Gastroesophageal sphincter (tissue), 4 donors: ENCODE results near the gene SERPINI2. TPM values are rescaled to one million over a fixed set of nuclear protein-coding genes. Genes with fewer than 3 reads are reported as not detected.

Experiments
- ATAC-seq: fragments of 150-250 bp; one replicate; pipeline ENCODE4 v1.9.1; 2016; ENCODE audit warnings: mild to moderate bottlenecking, moderate library complexity
- H3K27ac ChIP-seq, 4 donors: fragments of 200-600 bp; sonication (generic) in 3 of 4; 1 replicate in 3 of 4; 2 replicates in 1 of 4; pipeline ENCODE4 v1.5.1; 2016 to 2019
- H3K27me3 ChIP-seq: fragments of 200-600 bp; sonication (generic); one replicate; pipeline ENCODE4 v1.5.1; 2019
- H3K36me3 ChIP-seq, 2 donors: fragments of 200-600 bp; sonication (generic); one replicate each; pipeline ENCODE4 v1.5.1; 2019; ENCODE audit warnings: control low read depth in 1 of 2
- H3K4me1 ChIP-seq, 3 donors: fragments of 200-600 bp; sonication (generic); 1 replicate in 2 of 3; 2 replicates in 1 of 3; pipeline ENCODE4 v1.5.1; 2016 to 2019; ENCODE audit warnings: control low read depth in 2 of 3
- H3K4me3 ChIP-seq, 2 donors: fragments of 200-600 bp; sonication (generic); one replicate each; pipeline ENCODE4 v1.5.1; 2019; ENCODE audit warnings: mild to moderate bottlenecking in 1 of 2, moderate library complexity in 1 of 2
- H3K9me3 ChIP-seq, 3 donors: fragments of 200-600 bp; sonication (generic); one replicate each; pipeline ENCODE4 v1.5.1; 2017 to 2019; ENCODE audit warnings: control low read depth in 2 of 3
- CTCF ChIP-seq, 4 experiments: fragments of 200-600 bp in 2 of 4; fragments of 450-650 bp in 2 of 4; sonication (generic) in 1 of 4; IDR thresholded peaks; one replicate each; pipeline ENCODE4 v1.5.1; 2017 to 2019; ENCODE audit warnings: antibody characterized with exemption in 4 of 4, mild to moderate bottlenecking in 2 of 4, moderate library complexity in 2 of 4
- EP300 ChIP-seq: sonication (generic); formaldehyde crosslinking; IDR thresholded peaks from one replicate; pipeline ENCODE4 v1.6.1; 2017; ENCODE audit warnings: antibody characterized with exemption, mild to moderate bottlenecking
- POLR2A ChIP-seq, 2 donors: fragments of 450-650 bp; IDR thresholded peaks; one replicate each; pipeline ENCODE4 v1.6.1; 2017; ENCODE audit warnings: antibody characterized with exemption in 2 of 2, mild to moderate bottlenecking in 2 of 2, moderate library complexity in 1 of 2
- POLR2AphosphoS5 ChIP-seq: sonication (generic); formaldehyde crosslinking; IDR thresholded peaks from one replicate; pipeline ENCODE4 v1.6.1; 2017; ENCODE audit warnings: antibody characterized with exemption
- WGBS, 2 donors: methylation state at CpG; one replicate each; pipeline ENCODE4 v1.1.5; 2018; ENCODE audit warnings: low coverage in 1 of 2; 5-methylcytosine and 5-hydroxymethylcytosine counted together
- total RNA-seq, 4 donors: library from RNA; depleted of rRNA; stranded (reverse); fragments of >200 nt; gene quantifications; one replicate each; pipeline ENCODE4 v1.1.0, GENCODE V29; 2016

SERPINI2 gene
- total RNA-seq, 4 donors from 2014 or later, result 0.94 TPM; not detected in 3

GRCh38 chr3:167501941-167502340, 28.1 kb upstream of the SERPINI2 start:
- no peaks in the 10 kb centered on the region for H3K9me3 ChIP-seq
- H3K27ac ChIP-seq, result no peak overlapping the region

GRCh38 chr3:167497903-167498302, 24.1 kb upstream of the SERPINI2 start:
- H3K4me3 ChIP-seq, result no peak overlapping the region
- no peak for ATAC-seq
- TF ChIP-seq POLR2AphosphoS5 (no peak), POLR2A (IDR thresholded peaks at IDR 0.05) (no peak), EP300 (no peak), CTCF (IDR thresholded peaks at IDR 0.05) (no peak)
- no peaks in the 10 kb centered on the region for H3K36me3 ChIP-seq
- no peaks in the 10 kb centered on the region for H3K27me3 ChIP-seq
- no CpG with 5 or more reads among the region's 7 CpGs for WGBS, 2 donors
- no peak overlapping the region for H3K27ac ChIP-seq
- H3K4me1 ChIP-seq, result peaks cover 0 to 4% (median 0%) of the 10 kb centered on the region in 3 donors
- no peaks in the 10 kb centered on the region for H3K9me3 ChIP-seq

More at GRCh38 chr3:167501941-167502340, 28.1 kb upstream of the SERPINI2 start:
- Histone ChIP-seq H3K27me3 (no peaks in the 10 kb centered on the region), H3K4me1 (no peaks in the 10 kb centered on the region), H3K4me3 (no peak overlapping the region), H3K36me3 (no peaks in the 10 kb centered on the region)
- TF ChIP-seq POLR2A (IDR thresholded peaks at IDR 0.05) (no peak), CTCF (IDR thresholded peaks at IDR 0.05) (no peak), POLR2AphosphoS5 (no peak), EP300 (no peak)
- 40 to 100% methylated on average over 1 of the region's 3 CpGs for WGBS, 2 donors
- no peak for ATAC-seq

- peaks cover 0 to 4% (median 0%) of the 10 kb centered on the region in 3 donors for H3K4me1 ChIP-seq
- 74 to 100% methylated on average over 2 to 3 of the region's 3 CpGs for WGBS, 2 donors
Measured at GRCh38 chr3:167493244-167493643, 19.4 kb upstream of the SERPINI2 start.

GRCh38 chr3:167491621-167492020, 17.8 kb upstream of the SERPINI2 start:
- H3K9me3 ChIP-seq, result no peaks in the 10 kb centered on the region
- no peaks in the 10 kb centered on the region for H3K27me3 ChIP-seq
- H3K4me1 ChIP-seq, result peaks cover 0 to 4% (median 0%) of the 10 kb centered on the region in 3 donors
- H3K27ac ChIP-seq, result no peak overlapping the region
- TF ChIP-seq POLR2A (IDR thresholded peaks at IDR 0.05) (no peak), POLR2AphosphoS5 (no peak)
- H3K36me3 ChIP-seq, result no peaks in the 10 kb centered on the region
- no peak for ATAC-seq
- no peak overlapping the region for H3K4me3 ChIP-seq

More at GRCh38 chr3:167493244-167493643, 19.4 kb upstream of the SERPINI2 start:
- Histone ChIP-seq H3K9me3 (no peaks in the 10 kb centered on the region), H3K27me3 (no peaks in the 10 kb centered on the region), H3K27ac (no peak overlapping the region), H3K36me3 (no peaks in the 10 kb centered on the region), H3K4me3 (no peak overlapping the region)
- no peak for ATAC-seq
- no peak for TF ChIP-seq POLR2AphosphoS5
- no peak for TF ChIP-seq CTCF (IDR thresholded peaks at IDR 0.05)

GRCh38 chr3:167489571-167489970, 15.7 kb upstream of the SERPINI2 start:
- peaks cover 0 to 2% (median 0%) of the 10 kb centered on the region in 3 donors for H3K4me1 ChIP-seq
- 75% methylated on average over 1 of the region's 1 CpG for WGBS, 2 donors
- H3K9me3 ChIP-seq, result no peaks in the 10 kb centered on the region
- H3K27me3 ChIP-seq, result no peaks in the 10 kb centered on the region
- no peaks in the 10 kb centered on the region for H3K36me3 ChIP-seq
- TF ChIP-seq POLR2A (IDR thresholded peaks at IDR 0.05) (no peak), EP300 (no peak), POLR2AphosphoS5 (no peak), CTCF (IDR thresholded peaks at IDR 0.05) (no peak)
- H3K27ac ChIP-seq, result no peak overlapping the region
- H3K4me3 ChIP-seq, result no peak overlapping the region
- ATAC-seq, result no peak
